ENCODE results near the gene NF1. TPM values are rescaled to one million over a fixed set of nuclear protein-coding genes. Genes with fewer than 3 reads are reported as not detected.
"Not testable (repeated sequence)": the region's sequence is repeated elsewhere in the genome, so short reads cannot be mapped to it uniquely, and the experiment has no call there.

The NF1 gene
- total and polyA plus RNA-seq, 10 donors = 3.1 to 97.7 (median 58.3) TPM

DNA sequence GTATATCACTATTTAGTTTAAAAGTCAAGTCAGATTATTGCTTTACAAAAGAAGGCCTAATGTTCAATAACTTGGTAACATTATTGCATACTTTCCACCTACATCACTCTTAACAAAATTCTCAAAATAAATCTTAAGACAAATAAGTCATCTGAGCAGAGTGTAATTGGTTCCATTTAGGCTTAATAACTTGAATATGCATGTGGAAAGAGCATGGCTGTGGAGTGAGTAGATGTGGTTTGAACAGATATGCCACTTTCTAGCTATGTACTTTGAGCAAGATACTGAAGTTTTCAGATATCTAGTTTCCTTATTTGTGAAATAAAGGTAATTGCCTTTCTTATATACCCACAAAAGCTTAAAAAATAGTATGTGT is 233.4 kb downstream of the NF1 start:
- no peak for DNase-seq
- intact Hi-C loops (cut with DNase I; ENCODE audit: low total_unique reads) = no loop called here
- H3K36me3 ChIP-seq = peaks cover 0 to 37% (median 10%) of the 10 kb centered on the region in 6 donors
- H3K27me3 ChIP-seq (replicated peaks in 1 of 7) = no peaks in the 10 kb centered on the region
- TF ChIP-seq, protein P1, sequence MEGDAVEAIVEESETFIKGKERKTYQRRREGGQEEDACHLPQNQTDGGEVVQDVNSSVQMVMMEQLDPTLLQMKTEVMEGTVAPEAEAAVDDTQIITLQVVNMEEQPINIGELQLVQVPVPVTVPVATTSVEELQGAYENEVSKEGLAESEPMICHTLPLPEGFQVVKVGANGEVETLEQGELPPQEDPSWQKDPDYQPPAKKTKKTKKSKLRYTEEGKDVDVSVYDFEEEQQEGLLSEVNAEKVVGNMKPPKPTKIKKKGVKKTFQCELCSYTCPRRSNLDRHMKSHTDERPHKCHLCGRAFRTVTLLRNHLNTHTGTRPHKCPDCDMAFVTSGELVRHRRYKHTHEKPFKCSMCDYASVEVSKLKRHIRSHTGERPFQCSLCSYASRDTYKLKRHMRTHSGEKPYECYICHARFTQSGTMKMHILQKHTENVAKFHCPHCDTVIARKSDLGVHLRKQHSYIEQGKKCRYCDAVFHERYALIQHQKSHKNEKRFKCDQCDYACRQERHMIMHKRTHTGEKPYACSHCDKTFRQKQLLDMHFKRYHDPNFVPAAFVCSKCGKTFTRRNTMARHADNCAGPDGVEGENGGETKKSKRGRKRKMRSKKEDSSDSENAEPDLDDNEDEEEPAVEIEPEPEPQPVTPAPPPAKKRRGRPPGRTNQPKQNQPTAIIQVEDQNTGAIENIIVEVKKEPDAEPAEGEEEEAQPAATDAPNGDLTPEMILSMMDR (IDR thresholded peaks at IDR 0.05 in 8 of 11, conservative IDR thresholded peaks at IDR 0.05 in 3 of 11) = no peak
- no peak for TF ChIP-seq POLR2AphosphoS5 (IDR thresholded peaks at IDR 0.05)
- no peak for TF ChIP-seq POLR2A (IDR thresholded peaks at IDR 0.05)
- H3K4me3 ChIP-seq = no peak overlapping the region
- peaks cover 0 to under 1% (median 0%) of the 10 kb centered on the region in 6 donors for H3K4me1 ChIP-seq
- no peaks in the 10 kb centered on the region for H3K9me3 ChIP-seq
- no peak overlapping the region for H3K27ac ChIP-seq

DNA sequence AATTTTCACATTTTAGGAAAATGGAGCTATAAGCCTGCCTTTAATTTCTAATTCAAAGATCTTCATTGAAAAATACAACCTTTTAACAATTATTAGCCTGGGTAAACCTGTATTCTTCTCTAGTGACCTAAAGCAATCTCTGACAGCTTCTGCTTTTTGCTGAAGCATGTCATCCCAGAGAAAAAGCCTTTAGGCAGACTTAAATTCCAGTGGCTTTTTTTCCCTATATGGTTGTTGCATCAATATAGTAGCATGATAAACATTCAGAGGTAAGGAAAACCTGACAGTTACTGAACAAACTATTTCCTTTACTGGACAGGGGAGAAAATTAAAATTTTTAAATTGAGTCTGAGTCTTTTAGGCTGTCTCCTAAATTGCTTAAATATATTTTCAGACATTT is 234.4 kb downstream of the NF1 start:
- intact Hi-C loops (cut with DNase I; ENCODE audit: low total_unique reads) = no loop called here
- TF ChIP-seq, protein P1 (IDR thresholded peaks at IDR 0.05 in 8 of 11, conservative IDR thresholded peaks at IDR 0.05 in 3 of 11) = no peak
- TF ChIP-seq POLR2A (IDR thresholded peaks at IDR 0.05) (no peak), POLR2AphosphoS5 (IDR thresholded peaks at IDR 0.05) (no peak)
- Histone ChIP-seq H3K9me3 (no peaks in the 10 kb centered on the region), H3K4me3 (no peak overlapping the region), H3K27me3 (replicated peaks in 1 of 7) (no peaks in the 10 kb centered on the region), H3K27ac (no peak overlapping the region), H3K4me1 (no peaks in the 10 kb centered on the region), H3K36me3 (peaks cover 0 to 37% (median 10%) of the 10 kb centered on the region in 6 donors)
- DNase-seq = no peak

DNA sequence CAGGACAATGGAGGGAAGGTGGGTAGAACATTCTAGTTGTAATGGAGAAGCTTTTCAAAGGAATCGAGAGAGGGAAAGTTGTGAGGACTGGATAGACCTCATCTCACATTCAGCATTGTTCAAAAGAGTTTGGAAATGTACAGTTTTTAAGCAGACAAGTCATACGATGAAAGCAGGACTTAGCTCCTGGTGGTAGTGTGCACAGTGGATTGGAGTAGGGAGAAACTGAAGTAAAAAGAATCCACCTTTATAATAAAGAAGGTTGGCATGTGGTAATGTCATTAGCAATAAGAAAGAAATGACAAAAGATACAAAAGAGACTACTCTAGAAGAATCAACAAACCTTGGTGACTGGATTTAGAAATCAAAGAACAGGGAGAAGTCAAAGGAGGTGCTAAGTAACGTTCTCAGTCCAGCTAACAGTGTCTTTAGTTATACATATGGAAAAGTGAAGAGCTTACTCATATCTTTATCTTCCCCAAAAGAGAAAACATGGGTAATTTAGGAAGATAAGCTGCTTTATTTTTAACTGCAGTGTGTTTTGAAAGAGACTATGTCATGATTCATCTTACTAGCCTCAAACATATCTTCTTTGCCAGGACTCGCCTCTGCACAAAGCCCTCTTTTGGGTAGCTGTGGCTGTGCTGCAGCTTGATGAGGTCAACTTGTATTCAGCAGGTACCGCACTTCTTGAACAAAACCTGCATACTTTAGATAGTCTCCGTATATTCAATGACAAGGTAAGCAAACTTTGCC is 245.3 kb downstream of the NF1 start:
- no peaks in the 10 kb centered on the region for H3K9me3 ChIP-seq
- H3K36me3 ChIP-seq = peaks cover 0 to 93% (median 32%) of the 10 kb centered on the region in 6 donors
- 87 to 94% (median 93%) methylated on average over 6 of the region's 6 CpGs for WGBS, 5 donors
- DNase-seq = no peak
- H3K27me3 ChIP-seq (replicated peaks in 1 of 7) = no peaks in the 10 kb centered on the region
- no peak overlapping the region for H3K4me3 ChIP-seq
- H3K27ac ChIP-seq = no peak overlapping the region
- no peaks in the 10 kb centered on the region for H3K4me1 ChIP-seq
- intact Hi-C loops (cut with DNase I; ENCODE audit: low total_unique reads) = no loop called here
- TF ChIP-seq POLR2AphosphoS5 (IDR thresholded peaks at IDR 0.05) (no peak), POLR2A (IDR thresholded peaks at IDR 0.05) (no peak)
- TF ChIP-seq, protein P1 (IDR thresholded peaks at IDR 0.05 in 8 of 11, conservative IDR thresholded peaks at IDR 0.05 in 3 of 11) = no peak

DNA sequence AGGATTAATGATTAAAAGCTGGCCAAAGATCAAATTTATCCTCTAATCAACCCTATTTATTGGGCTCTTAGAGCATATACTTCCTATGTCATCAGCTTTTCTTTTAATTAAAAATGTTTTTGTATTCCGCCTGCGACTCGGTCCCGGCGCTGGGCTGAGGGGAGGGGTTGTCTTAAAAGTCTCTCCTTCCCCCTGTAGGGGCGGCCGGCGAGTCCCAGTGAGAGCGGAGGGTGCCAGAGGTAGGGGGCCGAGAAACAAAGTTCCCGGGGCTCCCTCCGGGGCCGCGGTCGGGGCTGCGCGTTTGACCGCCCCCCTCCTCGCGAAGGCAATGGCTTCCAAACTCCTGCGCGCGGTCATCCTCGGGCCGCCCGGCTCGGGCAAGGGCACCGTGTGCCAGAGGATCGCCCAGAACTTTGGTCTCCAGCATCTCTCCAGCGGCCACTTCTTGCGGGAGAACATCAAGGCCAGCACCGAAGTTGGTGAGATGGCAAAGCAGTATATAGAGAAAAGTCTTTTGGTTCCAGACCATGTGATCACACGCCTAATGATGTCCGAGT is 250.5 kb downstream of the NF1 start:
- intact Hi-C loops (cut with DNase I; ENCODE audit: low total_unique reads); H3K27me3 ChIP-seq (replicated peaks in 1 of 7); H3K4me3 ChIP-seq; DNase-seq; H3K9me3 ChIP-seq; H3K27ac ChIP-seq; H3K4me1 ChIP-seq: not testable (repeated sequence)
- WGBS, 5 donors = 93 to 95% (median 94%) methylated on average over 15 to 21 of the region's 34 CpGs
- peaks cover 0 to 65% (median 26%) of the 10 kb centered on the region in 6 donors for H3K36me3 ChIP-seq
